Neural cell (in vitro differentiated cells): ENCODE measurements around the gene MYCBP. TPM values are rescaled to one million over a fixed set of nuclear protein-coding genes. Genes with fewer than 3 reads are reported as not detected.
A peak's percentile ranks its signal among the peaks of the same experiment; 100 is the strongest.

Source experiments
- H2AFZ ChIP-seq: fragments of 200-600, 300-800 bp; sonication (generic), shearing (Covaris generic); 2 replicates; pipeline ENCODE4 v1.6.0; 2014; ENCODE audit warnings: low read depth, mild to moderate bottlenecking, antibody characterized with exemption, low read length, moderate library complexity
- H3F3A ChIP-seq: fragments of 200-600 bp; shearing (Covaris generic); 2 replicates; pipeline ENCODE4 v1.6.1; 2016; ENCODE audit warnings: mild to moderate bottlenecking, moderate library complexity, mixed read lengths, antibody characterized with exemption, low read length; ENCODE audit not compliant: insufficient read depth, poor library complexity, severe bottlenecking
- H3K27ac ChIP-seq: fragments of 200-600, 300-800 bp; sonication (generic), shearing (Covaris generic); 2 replicates; pipeline ENCODE4 v1.5.1; 2014; ENCODE audit warnings: mild to moderate bottlenecking, low read length, moderate library complexity
- H3K27me3 ChIP-seq: fragments of 300-800, 200-600 bp; sonication (generic), shearing (Covaris generic); 2 replicates; pipeline ENCODE4 v1.6.0; 2014; ENCODE audit warnings: mild to moderate bottlenecking, low read depth, low read length, moderate library complexity; ENCODE audit not compliant: insufficient read depth
- H3K36me3 ChIP-seq: fragments of 300-800, 200-600 bp; sonication (generic), shearing (Covaris generic); 2 replicates; pipeline ENCODE4 v1.5.1; 2014; ENCODE audit warnings: mild to moderate bottlenecking, antibody characterized with exemption, low read length, moderate library complexity; ENCODE audit not compliant: insufficient read depth
- H3K4me2 ChIP-seq: fragments of 300-800, 200-600 bp; sonication (generic), shearing (Covaris generic); 2 replicates; pipeline ENCODE4 v1.6.0; 2014; ENCODE audit warnings: mild to moderate bottlenecking, low read length
- H3K4me3 ChIP-seq: fragments of 300-800, 200-600 bp; sonication (generic), shearing (Covaris generic); 2 replicates; pipeline ENCODE4 v1.5.1; 2014; ENCODE audit warnings: mild to moderate bottlenecking, low read length, moderate library complexity
- H3K79me2 ChIP-seq: fragments of 200-600 bp; shearing (Covaris generic); replicated peaks from 2 replicates; pipeline ENCODE4 v1.6.0; 2014; ENCODE audit warnings: mild to moderate bottlenecking, low read length, moderate library complexity; ENCODE audit not compliant: insufficient read depth
- H3K9ac ChIP-seq: fragments of 300-800, 200-600 bp; sonication (generic), shearing (Covaris generic); 2 replicates; pipeline ENCODE4 v1.6.1; 2016; ENCODE audit warnings: mild to moderate bottlenecking, low read length, mixed read lengths
- H3K9me2 ChIP-seq: fragments of 200-600 bp; shearing (Covaris generic); 2 replicates; pipeline ENCODE4 v1.6.1; 2016; ENCODE audit warnings: mild to moderate bottlenecking, low read length, mixed read lengths; ENCODE audit not compliant: insufficient read depth
- H3K9me3 ChIP-seq: fragments of 200-600, 300-800 bp; sonication (generic), shearing (Covaris generic); 2 replicates; pipeline ENCODE4 v1.6.1; 2016; ENCODE audit warnings: mild to moderate bottlenecking, mixed run types, low read length, moderate library complexity, mixed read lengths
- H4K20me1 ChIP-seq: fragments of 200-600 bp; shearing (Covaris generic); 2 replicates; pipeline ENCODE4 v1.6.1; 2016; ENCODE audit warnings: mild to moderate bottlenecking, mixed run types; ENCODE audit not compliant: insufficient read depth
- EP300 ChIP-seq: fragments of 450-650 bp; conservative IDR thresholded peaks from 2 replicates; pipeline ENCODE4 v1.6.1; 2014; ENCODE audit warnings: antibody characterized with exemption, mild to moderate bottlenecking, moderate library complexity; ENCODE audit not compliant: poor library complexity, severe bottlenecking
- EZH2 ChIP-seq: fragments of 200-600, 300-800 bp; shearing (Covaris generic), sonication (generic); IDR thresholded peaks from 2 replicates; pipeline ENCODE4 v1.6.1; 2014; ENCODE audit warnings: antibody characterized with exemption, low read length, borderline replicate concordance, mild to moderate bottlenecking; ENCODE audit not compliant: insufficient read depth, poor library complexity, severe bottlenecking
- MXI1 ChIP-seq: fragments of 450-650 bp; conservative IDR thresholded peaks from 2 replicates; pipeline ENCODE4 v1.6.1; 2014; ENCODE audit warnings: antibody characterized with exemption, mild to moderate bottlenecking; ENCODE audit not compliant: poor library complexity, severe bottlenecking
- POLR2AphosphoS5 ChIP-seq: IDR thresholded peaks from 2 replicates; pipeline ENCODE4 v1.6.1; 2012
- RAD21 ChIP-seq: fragments of 450-650 bp; conservative IDR thresholded peaks from 2 replicates; pipeline ENCODE4 v1.6.1; 2014; ENCODE audit warnings: antibody characterized with exemption, mild to moderate bottlenecking, moderate library complexity
- SMC3 ChIP-seq: fragments of 450-650 bp; conservative IDR thresholded peaks from 2 replicates; pipeline ENCODE4 v1.6.1; 2014; ENCODE audit warnings: antibody characterized with exemption, mild to moderate bottlenecking, moderate library complexity; ENCODE audit not compliant: poor library complexity
- TAF1 ChIP-seq: IDR thresholded peaks from 2 replicates; pipeline ENCODE4 v1.6.1; 2012; ENCODE audit warnings: low read depth
- polyA plus RNA-seq: library from polyadenylated mRNA; depleted of rRNA; stranded (reverse); fragments of >200 nt; gene quantifications from 2 replicates; pipeline ENCODE4 v1.2.3, GENCODE V29; 2014
- TF ChIP-seq, protein P1 (sequence below): fragments of 450-650 bp; IDR thresholded peaks from 2 replicates; pipeline ENCODE4 v1.5.1; 2014; ENCODE audit warnings: antibody characterized with exemption, mild to moderate bottlenecking, moderate library complexity; ENCODE audit not compliant: poor library complexity, severe bottlenecking
- TF ChIP-seq, protein P2 (sequence below): IDR thresholded peaks from 2 replicates; pipeline ENCODE4 v1.6.1; 2012; ENCODE audit warnings: borderline replicate concordance

Gene MYCBP
- polyA plus RNA-seq, 1 donor from 2014 or later, result 3.0 TPM

DNA sequence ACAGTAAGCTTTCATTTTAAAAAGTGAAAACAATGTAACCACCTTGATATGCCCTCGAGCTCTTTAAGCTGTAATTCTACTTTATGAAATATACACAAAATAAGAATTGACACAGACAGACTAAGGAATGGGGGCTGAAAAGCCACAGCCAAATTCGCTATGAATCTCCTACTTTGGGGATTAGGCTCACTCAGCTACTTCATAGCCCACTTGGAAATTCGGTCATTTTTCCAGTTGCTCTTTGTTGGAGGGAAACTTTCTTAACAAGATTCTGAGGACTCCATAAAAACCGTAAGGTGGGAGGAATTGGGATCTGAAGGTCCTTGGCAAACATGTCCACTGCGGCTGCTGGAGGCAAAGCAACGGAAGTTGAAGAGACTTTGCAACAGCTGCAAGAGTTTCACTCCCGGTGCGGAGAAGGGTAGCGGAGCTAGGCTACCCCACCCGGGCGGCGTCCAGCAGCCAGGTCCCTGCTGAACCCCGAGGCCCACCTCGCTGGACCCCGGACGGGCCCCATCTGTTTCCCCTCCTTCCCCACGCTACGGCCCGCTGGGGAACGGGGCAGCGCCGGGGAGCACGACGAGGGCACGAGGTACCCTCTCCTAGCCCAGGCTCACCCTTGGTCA lies 634 bp downstream of the MYCBP start:
- TF ChIP-seq SMC3 (no peak), EZH2 (no peak), RAD21 (no peak), TAF1 (no peak), MXI1 (no peak), POLR2AphosphoS5 (no peak), EP300 (no peak)
- TF ChIP-seq, protein P1, sequence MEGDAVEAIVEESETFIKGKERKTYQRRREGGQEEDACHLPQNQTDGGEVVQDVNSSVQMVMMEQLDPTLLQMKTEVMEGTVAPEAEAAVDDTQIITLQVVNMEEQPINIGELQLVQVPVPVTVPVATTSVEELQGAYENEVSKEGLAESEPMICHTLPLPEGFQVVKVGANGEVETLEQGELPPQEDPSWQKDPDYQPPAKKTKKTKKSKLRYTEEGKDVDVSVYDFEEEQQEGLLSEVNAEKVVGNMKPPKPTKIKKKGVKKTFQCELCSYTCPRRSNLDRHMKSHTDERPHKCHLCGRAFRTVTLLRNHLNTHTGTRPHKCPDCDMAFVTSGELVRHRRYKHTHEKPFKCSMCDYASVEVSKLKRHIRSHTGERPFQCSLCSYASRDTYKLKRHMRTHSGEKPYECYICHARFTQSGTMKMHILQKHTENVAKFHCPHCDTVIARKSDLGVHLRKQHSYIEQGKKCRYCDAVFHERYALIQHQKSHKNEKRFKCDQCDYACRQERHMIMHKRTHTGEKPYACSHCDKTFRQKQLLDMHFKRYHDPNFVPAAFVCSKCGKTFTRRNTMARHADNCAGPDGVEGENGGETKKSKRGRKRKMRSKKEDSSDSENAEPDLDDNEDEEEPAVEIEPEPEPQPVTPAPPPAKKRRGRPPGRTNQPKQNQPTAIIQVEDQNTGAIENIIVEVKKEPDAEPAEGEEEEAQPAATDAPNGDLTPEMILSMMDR, result no peak
- TF ChIP-seq, protein P2, sequence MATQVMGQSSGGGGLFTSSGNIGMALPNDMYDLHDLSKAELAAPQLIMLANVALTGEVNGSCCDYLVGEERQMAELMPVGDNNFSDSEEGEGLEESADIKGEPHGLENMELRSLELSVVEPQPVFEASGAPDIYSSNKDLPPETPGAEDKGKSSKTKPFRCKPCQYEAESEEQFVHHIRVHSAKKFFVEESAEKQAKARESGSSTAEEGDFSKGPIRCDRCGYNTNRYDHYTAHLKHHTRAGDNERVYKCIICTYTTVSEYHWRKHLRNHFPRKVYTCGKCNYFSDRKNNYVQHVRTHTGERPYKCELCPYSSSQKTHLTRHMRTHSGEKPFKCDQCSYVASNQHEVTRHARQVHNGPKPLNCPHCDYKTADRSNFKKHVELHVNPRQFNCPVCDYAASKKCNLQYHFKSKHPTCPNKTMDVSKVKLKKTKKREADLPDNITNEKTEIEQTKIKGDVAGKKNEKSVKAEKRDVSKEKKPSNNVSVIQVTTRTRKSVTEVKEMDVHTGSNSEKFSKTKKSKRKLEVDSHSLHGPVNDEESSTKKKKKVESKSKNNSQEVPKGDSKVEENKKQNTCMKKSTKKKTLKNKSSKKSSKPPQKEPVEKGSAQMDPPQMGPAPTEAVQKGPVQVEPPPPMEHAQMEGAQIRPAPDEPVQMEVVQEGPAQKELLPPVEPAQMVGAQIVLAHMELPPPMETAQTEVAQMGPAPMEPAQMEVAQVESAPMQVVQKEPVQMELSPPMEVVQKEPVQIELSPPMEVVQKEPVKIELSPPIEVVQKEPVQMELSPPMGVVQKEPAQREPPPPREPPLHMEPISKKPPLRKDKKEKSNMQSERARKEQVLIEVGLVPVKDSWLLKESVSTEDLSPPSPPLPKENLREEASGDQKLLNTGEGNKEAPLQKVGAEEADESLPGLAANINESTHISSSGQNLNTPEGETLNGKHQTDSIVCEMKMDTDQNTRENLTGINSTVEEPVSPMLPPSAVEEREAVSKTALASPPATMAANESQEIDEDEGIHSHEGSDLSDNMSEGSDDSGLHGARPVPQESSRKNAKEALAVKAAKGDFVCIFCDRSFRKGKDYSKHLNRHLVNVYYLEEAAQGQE, result no peak

GRCh38 chr1:38870996-38871395 lies 2.2 kb downstream of the MYCBP start:
- peaks cover 5% of the 10 kb centered on the region for H3K79me2 ChIP-seq
- H3K4me3 ChIP-seq, result no peak overlapping the region
- H3K27me3 ChIP-seq, result no peaks in the 10 kb centered on the region
- H3K9me2 ChIP-seq, result no peaks in the 10 kb centered on the region
- H3K9ac ChIP-seq, result no peak overlapping the region
- H3K27ac ChIP-seq, result no peak overlapping the region
- no peaks in the 10 kb centered on the region for H3K36me3 ChIP-seq
- no peak overlapping the region for H2AFZ ChIP-seq
- H3K4me2 ChIP-seq, result no peak overlapping the region
- no peaks in the 10 kb centered on the region for H3K9me3 ChIP-seq
- TF ChIP-seq RAD21 (no peak), TAF1 (no peak), POLR2AphosphoS5 (no peak)
- TF ChIP-seq, protein P2, result no peak
- H3F3A ChIP-seq, result no peaks in the 10 kb centered on the region
- H4K20me1 ChIP-seq, result no peaks in the 10 kb centered on the region

More for the DNA sequence above, 634 bp downstream of the MYCBP start:
- Histone ChIP-seq H3K36me3 (no peaks in the 10 kb centered on the region), H3K4me2 (peak overlapping the region; percentile 30), H4K20me1 (no peaks in the 10 kb centered on the region), H3K9me3 (no peaks in the 10 kb centered on the region), H3K27me3 (no peaks in the 10 kb centered on the region), H3K27ac (no peak overlapping the region), H3F3A (no peaks in the 10 kb centered on the region), H3K9ac (peak overlapping the region; percentile 60), H3K79me2 (peaks cover 5% of the 10 kb centered on the region), H3K4me3 (peak overlapping the region; percentile 86), H2AFZ (peak overlapping the region; percentile 48), H3K9me2 (no peaks in the 10 kb centered on the region)
